Left colon (tissue), 2 donors: ENCODE results near the gene OTUD7B. TPM values are rescaled to one million over a fixed set of nuclear protein-coding genes. Genes with fewer than 3 reads are reported as not detected.
"Not testable (repeated sequence)": the region's sequence is repeated elsewhere in the genome, so short reads cannot be mapped to it uniquely, and the experiment has no call there.

ENCODE experiments used
- ATAC-seq: fragments of 200-7000 bp; cut with Tn5 transposase; one replicate; pipeline ENCODE4 v1.9.1; 2020; ENCODE audit warnings: mild to moderate bottlenecking, moderate library complexity
- DNase-seq, 2 donors: peaks; one replicate each; pipeline ENCODE4 v3.0.0-alpha.2; 2020
- intact Hi-C, 2 donors: fragments of 100-400 bp; cut with DNase I in 1 of 2; cut with micrococcal nuclease in 1 of 2; formaldehyde crosslinking; loops; one replicate each; pipeline versions ENCODE4 v1.11.2 to v1.14.0; 2022; cut with DNase I, micrococcal nuclease
- total RNA-seq, 2 donors: library from RNA; stranded (reverse); fragmentation: NEBNext Ultra II Directional; extraction: Animal tissue kit (Norgen Biotek cat#: 25700); gene quantifications; one replicate each; pipeline ENCODE4 v1.2.1, GENCODE V29; 2021
- donor health status: DM: no; HTN: no; CAD: no.
- donor health status: DM: yes; HTN: yes; CAD: no.

The OTUD7B gene
- total RNA-seq, 2 donors from 2014 or later, result 35.3 to 53.6 TPM

GRCh38 chr1:149966405-149966804 lies 44.1 kb downstream of the OTUD7B start:
- DNase-seq (no peak), ATAC-seq (no peak)
- intact Hi-C loops, result no loop called here

GRCh38 chr1:149965440-149965839 lies 45.1 kb downstream of the OTUD7B start:
- intact Hi-C loops, result no loop called here
- DNase-seq (no peak), ATAC-seq (peak; percentile 21)

- intact Hi-C loops, result loop anchor here in 1 of 2 donors (2.0 to 5.0 kb wide), 2 partner anchors 87 to 214 kb away; no protein-coding TSS in a partner anchor
- ATAC-seq, result no peak
- DNase-seq, result no peak
These were observed 47.2 kb downstream of the OTUD7B start for GRCh38 chr1:149963358-149963757.

GRCh38 chr1:149962736-149963135 lies 47.8 kb downstream of the OTUD7B start:
- no peak for DNase-seq
- no peak for ATAC-seq
- intact Hi-C loops, result loop anchor here in 1 of 2 donors (2.0 to 5.0 kb wide), 2 partner anchors 88 to 215 kb away; no protein-coding TSS in a partner anchor

GRCh38 chr1:149962039-149962647 lies 48.4 kb downstream of the OTUD7B start:
- DNase-seq, result peak in 1 of 2 donors; percentile 31
- ATAC-seq, result peak; percentile 95
- intact Hi-C loops, result loop anchor here in 1 of 2 donors (2.0 to 5.0 kb wide), 2 partner anchors 89 to 215 kb away; no protein-coding TSS in a partner anchor

GRCh38 chr1:149957548-149957947 lies 53.0 kb downstream of the OTUD7B start:
- intact Hi-C loops, ATAC-seq, DNase-seq: not testable (repeated sequence)

GRCh38 chr1:149949911-149950310 lies 60.6 kb downstream of the OTUD7B start:
- DNase-seq, result no peak
- ATAC-seq, result no peak
- intact Hi-C loops, result no loop called here

GRCh38 chr1:149945206-149945605 lies 65.3 kb downstream of the OTUD7B start:
- ATAC-seq (no peak), DNase-seq (no peak)
- intact Hi-C loops, result no loop called here

- intact Hi-C loops, result no loop called here
- ATAC-seq (peak; percentile 57), DNase-seq (no peak)
These were observed 67.6 kb downstream of the OTUD7B start for GRCh38 chr1:149942885-149943284.

GRCh38 chr1:149942207-149942606 lies 68.3 kb downstream of the OTUD7B start:
- ATAC-seq (peak; percentile 32), DNase-seq (peak in 1 of 2 donors; percentile 49)
- intact Hi-C loops, result no loop called here

- DNase-seq (no peak), ATAC-seq (no peak)
- intact Hi-C loops, result no loop called here
These were observed 70.1 kb downstream of the OTUD7B start for GRCh38 chr1:149940427-149940826.

- ATAC-seq, DNase-seq, intact Hi-C loops: not testable (repeated sequence)
These were observed 71.9 kb downstream of the OTUD7B start for GRCh38 chr1:149938668-149939003.

GRCh38 chr1:149937759-149938158 lies 72.8 kb downstream of the OTUD7B start:
- no peak for ATAC-seq
- DNase-seq, result no peak
- intact Hi-C loops, result no loop called here

- peak; percentile 55 for ATAC-seq
- DNase-seq, result peak; percentile 54 to 77
- intact Hi-C loops, result no loop called here
These were observed 73.4 kb downstream of the OTUD7B start for GRCh38 chr1:149936992-149937705.

GRCh38 chr1:149936170-149936991 lies 74.1 kb downstream of the OTUD7B start, which contains the start of gene MTMR11:
TSS of gene MTMR11 (minus strand) at chr1:149936879. CDS start at chr1:149936647, 232 bp downstream.
- ATAC-seq (peak; percentile 67), DNase-seq (peak; percentile 63 to 67)
- intact Hi-C loops, result no loop called here

- intact Hi-C loops, result no loop called here
- no peak for DNase-seq
- ATAC-seq, result no peak
These were observed 76.2 kb downstream of the OTUD7B start for GRCh38 chr1:149934356-149934755.

- ATAC-seq (no peak), DNase-seq (no peak)
- intact Hi-C loops, result no loop called here
These were observed 77.3 kb downstream of the OTUD7B start for GRCh38 chr1:149933208-149933607.

- ATAC-seq (peak; percentile 49), DNase-seq (peak in 1 of 2 donors; percentile 54)
- intact Hi-C loops, result no loop called here
These were observed 78.1 kb downstream of the OTUD7B start for GRCh38 chr1:149932474-149932873.

GRCh38 chr1:149931212-149931790 lies 79.2 kb downstream of the OTUD7B start:
- DNase-seq, result no peak
- intact Hi-C loops, result no loop called here
- ATAC-seq, result no peak
